Left lung (tissue), 10 donors: ENCODE measurements around the gene SELENOM. TPM values are rescaled to one million over a fixed set of nuclear protein-coding genes. Genes with fewer than 3 reads are reported as not detected.
A peak's percentile ranks its signal among the peaks of the same experiment; 100 is the strongest.

Experiments
- ATAC-seq: fragments of 200-7000 bp; cut with Tn5 transposase; one replicate; pipeline ENCODE4 v1.9.1; 2020; ENCODE audit warnings: moderate library complexity
- DNase-seq, 4 donors: peaks; one replicate each; pipeline ENCODE4 v3.0.0-alpha.2; 2013 to 2020
- H3K27ac ChIP-seq, 2 donors: fragments of 200-600 bp; sonication (generic) in 1 of 2; one replicate each; pipeline versions ENCODE4 v1.5.0 to v1.8.0; 2020 to 2021
- H3K27me3 ChIP-seq, 2 donors: fragments of 200-600 bp; sonication (generic) in 1 of 2; one replicate each; pipeline versions ENCODE4 v1.5.0 to v1.8.0; 2020 to 2021
- H3K36me3 ChIP-seq, 2 donors: fragments of 200-600 bp; sonication (generic) in 1 of 2; one replicate each; pipeline versions ENCODE4 v1.5.0 to v1.8.0; 2020 to 2021
- H3K4me1 ChIP-seq, 2 donors: fragments of 200-600 bp; one replicate each; pipeline ENCODE4 v1.8.0; 2021
- H3K4me3 ChIP-seq, 2 donors: fragments of 200-600 bp; sonication (generic) in 1 of 2; one replicate each; pipeline versions ENCODE4 v1.5.0 to v1.8.0; 2020 to 2021; ENCODE audit warnings: mild to moderate bottlenecking in 1 of 2
- H3K9me3 ChIP-seq, 2 donors: fragments of 200-600 bp; sonication (generic) in 1 of 2; one replicate each; pipeline versions ENCODE4 v1.5.0 to v1.8.0; 2020 to 2021
- intact Hi-C, 2 donors: fragments of 100-400 bp; cut with DNase I; formaldehyde crosslinking; loops; one replicate each; pipeline versions ENCODE4 v1.11.2 to v1.14.2; 2022
- polyA plus RNA-seq, 6 donors: library from polyadenylated mRNA; unstranded; fragments of 120-200 nt; gene quantifications; one replicate each; pipeline ENCODE4 v1.2.1, GENCODE V29; 2013; ENCODE audit not compliant: insufficient read length in 6 of 6
- total RNA-seq, 2 donors: library from RNA; stranded (reverse); fragmentation: NEBNext Ultra II Directional; extraction: Animal tissue kit (Norgen Biotek cat#: 25700); gene quantifications; one replicate each; pipeline ENCODE4 v1.2.1, GENCODE V29; 2021
- TF ChIP-seq, protein P1 (sequence below), 2 donors: fragments of 200-600 bp; sonication (generic) in 1 of 2; IDR thresholded peaks; one replicate each; pipeline versions ENCODE4 v1.5.0 to v1.8.0; 2021; ENCODE audit warnings: antibody characterized with exemption in 2 of 2
- donor health status: DM: no; HTN: yes; CAD: no.
- donor health status: DM: no; HTN: no; CAD: no.

The SELENOM gene
- total and polyA plus RNA-seq, 8 donors: 7.8 to 115 (median 13.7) TPM

DNA sequence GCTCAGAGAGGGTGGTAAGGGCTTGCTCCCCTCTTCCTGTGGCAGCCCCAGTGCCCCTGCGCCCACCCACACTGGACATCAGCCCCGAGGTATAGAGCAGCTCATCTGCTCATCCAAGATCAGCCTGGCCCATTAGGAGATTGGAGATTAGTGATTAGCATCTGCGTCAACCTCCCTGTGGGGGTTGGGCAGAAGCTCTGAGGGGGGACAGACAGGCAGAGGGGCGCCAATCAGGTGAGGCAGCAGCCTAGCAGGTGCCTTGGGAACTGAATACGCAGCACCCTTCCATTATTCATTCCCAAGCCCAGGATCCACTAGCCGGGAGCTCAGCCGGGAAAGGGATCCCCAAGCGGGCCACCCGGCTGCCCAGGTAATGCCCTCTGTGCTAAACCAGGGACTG, 15.2 kb downstream of the SELENOM start:
- no peaks in the 10 kb centered on the region for H3K4me1 ChIP-seq
- ATAC-seq: no peak
- intact Hi-C loops: no loop called here
- no peak overlapping the region for H3K4me3 ChIP-seq
- no peak for DNase-seq
- H3K27ac ChIP-seq: no peak overlapping the region
- TF ChIP-seq, protein P1, sequence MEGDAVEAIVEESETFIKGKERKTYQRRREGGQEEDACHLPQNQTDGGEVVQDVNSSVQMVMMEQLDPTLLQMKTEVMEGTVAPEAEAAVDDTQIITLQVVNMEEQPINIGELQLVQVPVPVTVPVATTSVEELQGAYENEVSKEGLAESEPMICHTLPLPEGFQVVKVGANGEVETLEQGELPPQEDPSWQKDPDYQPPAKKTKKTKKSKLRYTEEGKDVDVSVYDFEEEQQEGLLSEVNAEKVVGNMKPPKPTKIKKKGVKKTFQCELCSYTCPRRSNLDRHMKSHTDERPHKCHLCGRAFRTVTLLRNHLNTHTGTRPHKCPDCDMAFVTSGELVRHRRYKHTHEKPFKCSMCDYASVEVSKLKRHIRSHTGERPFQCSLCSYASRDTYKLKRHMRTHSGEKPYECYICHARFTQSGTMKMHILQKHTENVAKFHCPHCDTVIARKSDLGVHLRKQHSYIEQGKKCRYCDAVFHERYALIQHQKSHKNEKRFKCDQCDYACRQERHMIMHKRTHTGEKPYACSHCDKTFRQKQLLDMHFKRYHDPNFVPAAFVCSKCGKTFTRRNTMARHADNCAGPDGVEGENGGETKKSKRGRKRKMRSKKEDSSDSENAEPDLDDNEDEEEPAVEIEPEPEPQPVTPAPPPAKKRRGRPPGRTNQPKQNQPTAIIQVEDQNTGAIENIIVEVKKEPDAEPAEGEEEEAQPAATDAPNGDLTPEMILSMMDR (IDR thresholded peaks at IDR 0.05): no peak
- no peaks in the 10 kb centered on the region for H3K27me3 ChIP-seq
- H3K9me3 ChIP-seq: no peaks in the 10 kb centered on the region
- peaks cover 0 to 100% of the 10 kb centered on the region in 2 donors for H3K36me3 ChIP-seq

GRCh38 chr22:31091106-31091975, 16.0 kb downstream of the SELENOM start:
- H3K4me3 ChIP-seq: no peak overlapping the region
- H3K4me1 ChIP-seq: peaks cover 0 to 3% of the 10 kb centered on the region in 2 donors
- ATAC-seq (no peak), DNase-seq (no peak)
- H3K27me3 ChIP-seq: no peaks in the 10 kb centered on the region
- intact Hi-C loops: no loop called here
- no peak overlapping the region for H3K27ac ChIP-seq
- TF ChIP-seq, protein P1 (IDR thresholded peaks at IDR 0.05): no peak
- peaks cover 0 to 92% of the 10 kb centered on the region in 2 donors for H3K36me3 ChIP-seq
- H3K9me3 ChIP-seq: no peaks in the 10 kb centered on the region

GRCh38 chr22:31090217-31091085, 16.9 kb downstream of the SELENOM start:
- Histone ChIP-seq H3K4me1 (peaks cover 0 to 12% of the 10 kb centered on the region in 2 donors), H3K36me3 (peaks cover 0 to 83% of the 10 kb centered on the region in 2 donors), H3K4me3 (no peak overlapping the region), H3K27me3 (no peaks in the 10 kb centered on the region), H3K9me3 (no peaks in the 10 kb centered on the region), H3K27ac (no peak overlapping the region)
- ATAC-seq: no peak
- no peak for DNase-seq
- TF ChIP-seq, protein P1 (IDR thresholded peaks at IDR 0.05): no peak
- intact Hi-C loops: no loop called here

- Histone ChIP-seq H3K4me3 (no peak overlapping the region), H3K27me3 (no peaks in the 10 kb centered on the region), H3K36me3 (peaks cover 0 to 73% of the 10 kb centered on the region in 2 donors), H3K27ac (no peak overlapping the region), H3K4me1 (peaks cover 0 to 16% of the 10 kb centered on the region in 2 donors), H3K9me3 (no peaks in the 10 kb centered on the region)
- peak in 1 of 4 donors; percentile 86 for DNase-seq
- intact Hi-C loops: loop anchor here (5.0 to 10.0 kb wide), 3 partner anchors 142 to 325 kb away; no protein-coding TSS in a partner anchor
- peak; percentile 22 for ATAC-seq
- TF ChIP-seq, protein P1 (IDR thresholded peaks at IDR 0.05): peak; percentile 46 to 76
Observed at GRCh38 chr22:31089160-31090100, 17.9 kb downstream of the SELENOM start.
